Ureter (tissue), 1 donor: Measurements from ENCODE around the gene ADPRHL1. TPM values are rescaled to one million over a fixed set of nuclear protein-coding genes. Genes with fewer than 3 reads are reported as not detected.

Experiments used
- DNase-seq: peaks from one replicate; pipeline ENCODE4 v3.0.0-alpha.2; 2020; ENCODE audit warnings: low spot score
- total RNA-seq: library from RNA; stranded (reverse); gene quantifications from one replicate; pipeline ENCODE4 v1.2.4, GENCODE V29; 2023
- donor health status: DM: yes; HTN: yes; CAD: no.

ADPRHL1 gene
- total RNA-seq, 1 donor from 2014 or later = 4.2 TPM

- DNase-seq = no peak
Observed at GRCh38 chr13:113350065-113350937, 103.0 kb downstream of the ADPRHL1 start.

Other genes starting within 250 kb of the ADPRHL1 start
- 48.7 TPM for gene PCID2, start 244.8 kb downstream of the ADPRHL1 start, total RNA-seq
- gene CUL4A, start 243.9 kb downstream of the ADPRHL1 start, total RNA-seq = 86.8 TPM
- gene LAMP1, start 156.2 kb downstream of the ADPRHL1 start, total RNA-seq = 223 TPM
- gene GRTP1, start 89.4 kb downstream of the ADPRHL1 start, total RNA-seq = 25.2 TPM
- 20.6 TPM for gene DCUN1D2, start 37.2 kb upstream of the ADPRHL1 start, total RNA-seq
- gene TFDP1, start 131.3 kb upstream of the ADPRHL1 start, total RNA-seq = 54.9 TPM
- gene ATP4B, start 204.7 kb upstream of the ADPRHL1 start, total RNA-seq = not detected
- not detected for gene GRK1, start 213.7 kb upstream of the ADPRHL1 start, total RNA-seq